Testis (tissue), 2 donors: ENCODE results near the gene LRRC47.

Source experiments
- POLR2A ChIP-seq: fragments of 450-650 bp; IDR thresholded peaks from one replicate; pipeline ENCODE4 v1.6.1; 2017; ENCODE audit warnings: antibody characterized with exemption, mild to moderate bottlenecking, moderate library complexity
- TF ChIP-seq, protein P1 (sequence below), 3 experiments: fragments of 450-650 bp in 2 of 3; fragments of 200-600 bp in 1 of 3; sonication (generic) in 1 of 3; IDR thresholded peaks; one replicate each; pipeline ENCODE4 v1.5.1; 2016 to 2019; ENCODE audit warnings: antibody characterized with exemption in 3 of 3, mild to moderate bottlenecking in 2 of 3, moderate library complexity in 1 of 3

DNA sequence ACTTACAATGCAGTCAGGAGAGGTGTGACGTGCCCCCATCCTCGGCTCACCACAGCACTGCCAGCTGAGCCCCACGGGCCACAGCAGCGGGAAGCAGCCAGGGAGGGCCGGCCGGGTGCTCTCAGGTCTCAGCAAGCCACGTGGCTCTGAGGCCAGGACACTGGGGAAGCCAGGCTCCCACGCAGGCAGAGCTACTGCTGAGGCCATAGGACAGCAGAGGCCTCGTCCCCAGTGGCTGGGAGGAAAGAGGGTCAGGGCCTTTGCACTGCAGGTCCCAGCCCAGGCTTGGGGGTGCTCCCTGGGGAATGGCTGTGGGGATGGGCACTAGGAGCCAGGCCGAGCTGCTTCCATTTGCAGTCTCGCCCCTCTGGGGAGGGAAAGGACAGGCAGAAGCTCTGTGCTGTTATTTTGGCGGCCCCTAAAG lies 5.8 kb downstream of the LRRC47 start:
- TF ChIP-seq, protein P1, sequence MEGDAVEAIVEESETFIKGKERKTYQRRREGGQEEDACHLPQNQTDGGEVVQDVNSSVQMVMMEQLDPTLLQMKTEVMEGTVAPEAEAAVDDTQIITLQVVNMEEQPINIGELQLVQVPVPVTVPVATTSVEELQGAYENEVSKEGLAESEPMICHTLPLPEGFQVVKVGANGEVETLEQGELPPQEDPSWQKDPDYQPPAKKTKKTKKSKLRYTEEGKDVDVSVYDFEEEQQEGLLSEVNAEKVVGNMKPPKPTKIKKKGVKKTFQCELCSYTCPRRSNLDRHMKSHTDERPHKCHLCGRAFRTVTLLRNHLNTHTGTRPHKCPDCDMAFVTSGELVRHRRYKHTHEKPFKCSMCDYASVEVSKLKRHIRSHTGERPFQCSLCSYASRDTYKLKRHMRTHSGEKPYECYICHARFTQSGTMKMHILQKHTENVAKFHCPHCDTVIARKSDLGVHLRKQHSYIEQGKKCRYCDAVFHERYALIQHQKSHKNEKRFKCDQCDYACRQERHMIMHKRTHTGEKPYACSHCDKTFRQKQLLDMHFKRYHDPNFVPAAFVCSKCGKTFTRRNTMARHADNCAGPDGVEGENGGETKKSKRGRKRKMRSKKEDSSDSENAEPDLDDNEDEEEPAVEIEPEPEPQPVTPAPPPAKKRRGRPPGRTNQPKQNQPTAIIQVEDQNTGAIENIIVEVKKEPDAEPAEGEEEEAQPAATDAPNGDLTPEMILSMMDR (IDR thresholded peaks at IDR 0.05) = no peak
- TF ChIP-seq POLR2A = no peak
